HG03135 (cell line): ENCODE data around the gene COL6A1.

ENCODE experiments used
- ATAC-seq: cut with Tn5 transposase; IDR thresholded peaks from one replicate; pipeline ENCODE4 v1.9.1; 2021; ENCODE audit warnings: mild to moderate bottlenecking, moderate library complexity; ENCODE audit not compliant: unreplicated experiment

Gene COL6A1, protein sequence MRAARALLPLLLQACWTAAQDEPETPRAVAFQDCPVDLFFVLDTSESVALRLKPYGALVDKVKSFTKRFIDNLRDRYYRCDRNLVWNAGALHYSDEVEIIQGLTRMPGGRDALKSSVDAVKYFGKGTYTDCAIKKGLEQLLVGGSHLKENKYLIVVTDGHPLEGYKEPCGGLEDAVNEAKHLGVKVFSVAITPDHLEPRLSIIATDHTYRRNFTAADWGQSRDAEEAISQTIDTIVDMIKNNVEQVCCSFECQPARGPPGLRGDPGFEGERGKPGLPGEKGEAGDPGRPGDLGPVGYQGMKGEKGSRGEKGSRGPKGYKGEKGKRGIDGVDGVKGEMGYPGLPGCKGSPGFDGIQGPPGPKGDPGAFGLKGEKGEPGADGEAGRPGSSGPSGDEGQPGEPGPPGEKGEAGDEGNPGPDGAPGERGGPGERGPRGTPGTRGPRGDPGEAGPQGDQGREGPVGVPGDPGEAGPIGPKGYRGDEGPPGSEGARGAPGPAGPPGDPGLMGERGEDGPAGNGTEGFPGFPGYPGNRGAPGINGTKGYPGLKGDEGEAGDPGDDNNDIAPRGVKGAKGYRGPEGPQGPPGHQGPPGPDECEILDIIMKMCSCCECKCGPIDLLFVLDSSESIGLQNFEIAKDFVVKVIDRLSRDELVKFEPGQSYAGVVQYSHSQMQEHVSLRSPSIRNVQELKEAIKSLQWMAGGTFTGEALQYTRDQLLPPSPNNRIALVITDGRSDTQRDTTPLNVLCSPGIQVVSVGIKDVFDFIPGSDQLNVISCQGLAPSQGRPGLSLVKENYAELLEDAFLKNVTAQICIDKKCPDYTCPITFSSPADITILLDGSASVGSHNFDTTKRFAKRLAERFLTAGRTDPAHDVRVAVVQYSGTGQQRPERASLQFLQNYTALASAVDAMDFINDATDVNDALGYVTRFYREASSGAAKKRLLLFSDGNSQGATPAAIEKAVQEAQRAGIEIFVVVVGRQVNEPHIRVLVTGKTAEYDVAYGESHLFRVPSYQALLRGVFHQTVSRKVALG

DNA sequence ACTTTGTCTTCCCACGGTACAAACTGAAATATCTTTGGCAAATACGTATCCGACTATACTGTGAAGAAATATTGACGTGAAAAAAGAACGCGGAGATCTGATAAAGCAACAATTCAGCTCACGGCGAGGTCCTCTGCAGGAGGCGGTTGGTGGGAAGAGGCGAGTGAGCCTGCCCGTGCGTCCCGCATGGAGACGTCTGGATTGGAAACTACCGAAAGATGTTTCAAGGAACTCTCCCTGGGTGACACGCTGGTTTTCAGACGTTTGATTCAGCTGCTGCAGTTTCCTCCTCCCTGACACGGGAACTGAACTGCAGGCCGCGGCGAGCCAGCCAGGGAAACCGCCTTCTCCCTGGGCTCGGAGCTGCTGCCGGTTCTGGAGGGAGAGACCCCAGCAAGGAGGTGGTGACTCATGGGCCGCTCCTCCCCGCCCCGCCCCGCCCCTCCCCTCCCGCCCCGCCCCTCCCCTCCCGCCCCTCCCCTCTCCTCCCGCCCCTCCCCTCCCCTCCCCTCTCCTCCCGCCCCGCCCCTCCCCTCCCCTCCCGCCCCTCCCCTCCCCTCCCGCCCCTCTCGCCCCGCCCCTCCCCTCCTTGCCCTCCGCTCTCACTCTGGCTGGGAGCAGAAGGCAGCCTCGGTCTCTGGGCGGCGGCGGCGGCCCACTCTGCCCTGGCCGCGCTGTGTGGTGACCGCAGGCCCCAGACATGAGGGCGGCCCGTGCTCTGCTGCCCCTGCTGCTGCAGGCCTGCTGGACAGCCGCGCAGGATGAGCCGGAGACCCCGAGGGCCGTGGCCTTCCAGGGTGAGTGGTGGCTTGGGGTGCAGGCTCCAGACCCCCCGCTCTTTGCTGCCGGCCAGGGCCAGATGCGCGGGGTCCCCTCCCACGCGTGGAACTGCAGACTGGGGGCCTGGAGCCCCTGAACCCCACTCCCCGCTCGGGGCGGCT is at the start of gene COL6A1:
Gene COL6A1, plus strand, starts transcription at position 620 of the 941 bp plus-strand sequence. Its CDS starts 81 bp downstream, at position 701.
- ATAC-seq, result no peak

DNA sequence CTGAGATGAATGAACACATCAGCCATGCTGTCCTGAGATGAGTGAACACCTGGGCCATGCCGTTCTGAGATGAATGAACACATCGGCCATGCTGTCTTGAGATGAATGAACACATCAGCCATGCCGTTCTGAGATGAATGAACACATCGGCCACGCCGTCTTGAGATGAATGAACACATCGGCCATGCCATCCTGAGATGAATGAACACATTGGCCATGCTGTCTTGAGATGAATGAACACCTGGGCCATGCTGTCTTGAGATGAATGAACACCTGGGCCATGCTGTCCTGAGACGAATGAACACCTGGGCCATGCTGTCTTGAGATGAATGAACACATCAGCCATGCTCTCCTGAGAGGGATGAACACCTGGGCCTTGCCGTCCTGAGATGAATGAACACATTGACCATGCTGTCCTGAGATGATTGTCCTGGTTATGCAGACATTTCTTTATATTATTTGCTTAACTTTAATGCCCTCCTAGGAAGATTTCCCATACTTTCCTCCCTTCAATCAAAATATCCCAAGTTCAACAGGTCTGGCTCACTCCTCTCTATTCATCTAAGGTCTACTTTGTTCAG is 48.6 kb upstream of the COL6A1 start:
- no peak for ATAC-seq

DNA sequence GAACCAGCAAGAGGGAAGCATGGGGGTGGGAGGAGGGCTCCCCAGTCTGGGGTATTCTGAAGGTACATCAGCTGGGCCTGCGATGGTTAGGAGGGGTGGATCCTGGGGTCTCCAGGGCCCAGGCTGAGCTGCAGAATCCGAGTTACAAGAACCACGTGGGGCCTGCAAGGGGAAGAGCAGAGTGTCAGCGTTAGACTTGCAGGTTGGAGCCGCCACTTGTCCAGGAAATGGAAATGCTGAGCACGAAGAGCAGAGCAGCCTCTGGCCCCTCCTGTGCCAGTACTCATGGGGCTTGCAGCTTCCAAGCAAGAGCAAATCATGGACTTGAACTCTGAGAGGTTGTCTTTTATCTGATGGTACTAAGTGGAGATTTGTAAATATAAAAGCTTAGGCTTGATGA is 47.5 kb upstream of the COL6A1 start:
- no peak for ATAC-seq

DNA sequence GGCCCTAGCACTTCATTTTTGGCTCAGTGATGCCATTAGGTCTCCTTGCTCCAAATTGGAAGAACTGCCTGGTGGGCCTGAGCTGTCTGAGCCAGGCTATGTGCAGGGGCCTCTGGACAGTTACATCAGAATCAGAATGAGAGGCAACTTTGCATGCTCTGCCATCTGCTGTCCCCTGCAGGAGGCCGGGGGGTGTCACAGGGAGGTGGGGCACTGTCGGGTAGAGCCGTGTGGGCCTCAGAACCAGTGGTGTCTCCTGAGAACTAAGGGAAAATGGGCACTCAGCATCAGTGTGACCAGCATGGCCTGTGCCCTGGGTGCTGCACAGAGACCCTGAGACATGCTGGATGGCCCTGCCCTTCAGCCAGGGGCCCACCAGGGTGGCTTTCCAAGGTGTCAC is 47.0 kb upstream of the COL6A1 start:
- ATAC-seq, result no peak

DNA sequence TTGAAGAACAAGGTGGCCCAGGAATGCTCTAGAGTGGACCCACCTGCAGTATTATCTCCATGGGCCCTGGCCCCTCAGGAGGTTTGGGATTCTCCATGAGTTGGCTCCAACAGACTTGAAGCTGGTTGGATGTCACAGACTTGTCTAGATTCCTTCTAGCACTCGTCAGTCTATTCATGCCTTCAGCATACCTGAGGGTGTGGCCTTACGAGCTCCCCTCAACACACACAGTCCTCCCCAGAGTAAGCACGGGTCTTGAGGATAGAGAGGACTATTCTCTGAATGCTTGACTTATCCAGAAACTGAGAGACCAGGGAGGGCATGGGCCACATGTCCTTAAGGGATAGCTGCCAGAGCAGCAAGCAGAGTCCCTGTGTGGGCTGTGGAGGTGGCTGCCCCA is 45.9 kb upstream of the COL6A1 start:
- no peak for ATAC-seq

DNA sequence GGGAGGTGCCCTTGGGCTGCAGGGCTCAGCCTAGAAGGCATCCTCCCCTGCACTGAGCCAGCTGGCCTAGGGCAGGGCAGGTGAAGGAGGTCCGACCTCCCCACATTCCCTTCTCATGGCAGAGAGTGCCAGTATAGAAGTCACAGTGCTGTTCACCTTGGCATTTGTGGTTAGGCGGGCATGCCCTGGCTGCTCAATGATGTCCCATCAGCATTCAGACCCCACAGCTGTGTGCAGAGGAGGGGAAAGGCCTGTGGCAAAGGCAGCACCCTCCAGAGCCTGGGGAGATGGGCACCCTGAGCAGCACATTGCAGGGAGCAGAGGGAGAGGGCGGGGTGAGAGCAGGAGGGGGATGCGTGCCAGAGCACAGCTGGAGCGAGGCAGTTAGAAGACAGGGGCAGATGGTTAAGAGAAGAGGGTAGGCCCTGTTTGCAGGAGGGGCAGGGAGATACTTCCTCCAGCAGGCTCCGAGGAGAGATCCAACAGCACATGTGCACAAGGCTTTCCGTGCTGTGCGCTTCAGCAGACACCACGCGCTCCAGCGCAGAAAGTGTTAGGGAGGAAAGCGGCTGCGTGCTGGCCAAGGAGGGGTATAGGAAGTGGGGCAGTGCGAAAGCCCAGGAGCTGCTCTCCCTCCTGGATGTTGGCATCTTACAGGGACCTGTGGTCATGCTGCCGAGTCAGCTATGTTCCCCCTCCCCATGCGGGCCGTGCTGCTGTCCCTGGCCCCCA is 43.7 kb upstream of the COL6A1 start:
- no peak for ATAC-seq

DNA sequence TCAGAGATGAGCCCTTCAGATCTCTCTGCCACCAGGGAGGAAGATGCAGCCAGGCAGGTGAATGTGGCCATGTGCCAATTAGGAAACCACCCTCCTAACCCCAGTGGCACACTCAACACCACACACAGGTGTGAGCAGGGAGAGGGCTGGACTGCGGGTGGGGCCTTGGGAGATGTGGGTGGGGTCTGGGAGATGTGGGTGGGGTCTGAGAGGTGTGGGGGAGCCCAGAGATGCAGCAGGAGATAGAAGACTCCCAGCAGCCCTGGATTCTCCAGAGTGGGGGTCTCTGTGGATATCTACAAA is 43.2 kb upstream of the COL6A1 start:
- no peak for ATAC-seq

DNA sequence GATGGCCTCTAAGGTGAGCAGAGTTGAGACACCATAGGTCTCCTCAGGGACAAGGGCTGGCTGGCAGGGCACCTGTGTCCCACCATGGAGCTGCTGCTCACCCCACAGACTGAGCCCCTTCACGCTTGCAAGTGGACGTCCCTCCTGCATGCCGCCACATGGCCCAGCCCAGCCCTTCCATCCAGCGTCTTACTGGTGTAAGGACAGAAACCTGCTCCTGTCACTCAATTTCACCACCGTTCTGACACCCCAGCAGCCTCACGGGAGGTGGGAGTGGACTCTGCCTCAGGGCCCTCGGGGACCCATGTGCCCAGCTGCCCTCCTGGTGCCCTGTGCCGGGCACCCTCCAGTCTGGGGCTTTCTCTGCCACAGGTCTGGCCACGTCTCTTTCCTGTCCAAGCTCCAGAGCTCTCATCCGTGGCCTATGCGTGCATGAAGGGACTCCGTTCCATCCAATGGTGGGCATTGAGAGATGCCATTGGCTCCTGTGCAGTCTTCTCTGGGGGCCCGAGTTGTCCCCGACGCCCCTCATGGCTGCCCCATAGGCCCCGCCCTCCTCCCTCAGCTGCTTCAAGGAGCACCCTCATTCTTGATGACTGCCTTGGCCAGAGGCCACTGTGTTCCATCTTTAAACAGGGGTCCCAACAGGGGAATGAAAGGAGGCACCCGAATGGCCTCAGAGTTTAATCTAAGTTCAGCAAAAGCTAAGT is 42.6 kb upstream of the COL6A1 start:
- no peak for ATAC-seq

DNA sequence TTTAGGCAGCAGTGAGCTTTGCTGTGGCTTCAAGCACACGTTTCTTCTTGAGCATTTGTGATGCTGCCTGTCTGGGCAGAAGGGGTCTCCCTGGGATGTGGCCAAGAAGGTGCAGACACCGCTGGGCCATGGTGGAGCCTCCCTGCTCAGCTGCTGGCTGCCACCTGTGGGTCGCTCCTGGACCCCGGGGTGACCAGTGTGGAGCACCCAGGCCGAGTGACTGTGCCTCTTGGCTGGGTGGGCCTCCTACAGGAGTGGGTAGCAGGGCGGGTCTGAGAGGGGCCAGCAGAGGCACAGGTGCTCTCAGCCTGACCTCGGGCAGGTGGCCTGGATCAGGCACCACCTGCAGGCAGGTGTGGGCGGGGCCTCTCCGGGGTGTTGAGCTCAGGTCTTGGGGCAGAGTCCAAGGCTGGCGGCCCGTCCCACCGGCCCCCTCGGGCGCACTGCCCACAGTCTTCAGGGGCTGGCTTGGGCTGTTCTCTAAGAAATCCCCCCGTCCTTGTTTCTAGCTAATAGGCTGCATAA is 42.0 kb upstream of the COL6A1 start:
- no peak for ATAC-seq

DNA sequence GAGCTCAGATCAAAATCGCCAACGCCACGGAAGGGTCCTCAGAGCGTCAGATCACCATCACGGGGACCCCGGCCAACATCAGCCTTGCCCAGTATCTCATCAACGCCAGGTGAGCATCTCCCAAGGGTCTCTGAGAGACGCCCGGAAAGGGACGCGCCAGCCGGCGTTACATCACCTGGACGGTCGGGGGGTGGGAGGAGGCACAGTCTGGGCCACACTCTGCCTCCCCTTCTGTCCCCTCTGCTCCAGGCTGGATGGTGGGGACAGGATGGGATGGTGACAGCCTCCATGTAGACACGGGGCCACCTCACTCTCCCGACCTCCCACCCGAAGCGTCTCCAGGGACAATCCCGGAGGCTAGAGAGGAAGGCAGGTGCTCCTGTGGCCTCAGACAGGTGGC is 41.5 kb upstream of the COL6A1 start:
- ATAC-seq, result no peak

DNA sequence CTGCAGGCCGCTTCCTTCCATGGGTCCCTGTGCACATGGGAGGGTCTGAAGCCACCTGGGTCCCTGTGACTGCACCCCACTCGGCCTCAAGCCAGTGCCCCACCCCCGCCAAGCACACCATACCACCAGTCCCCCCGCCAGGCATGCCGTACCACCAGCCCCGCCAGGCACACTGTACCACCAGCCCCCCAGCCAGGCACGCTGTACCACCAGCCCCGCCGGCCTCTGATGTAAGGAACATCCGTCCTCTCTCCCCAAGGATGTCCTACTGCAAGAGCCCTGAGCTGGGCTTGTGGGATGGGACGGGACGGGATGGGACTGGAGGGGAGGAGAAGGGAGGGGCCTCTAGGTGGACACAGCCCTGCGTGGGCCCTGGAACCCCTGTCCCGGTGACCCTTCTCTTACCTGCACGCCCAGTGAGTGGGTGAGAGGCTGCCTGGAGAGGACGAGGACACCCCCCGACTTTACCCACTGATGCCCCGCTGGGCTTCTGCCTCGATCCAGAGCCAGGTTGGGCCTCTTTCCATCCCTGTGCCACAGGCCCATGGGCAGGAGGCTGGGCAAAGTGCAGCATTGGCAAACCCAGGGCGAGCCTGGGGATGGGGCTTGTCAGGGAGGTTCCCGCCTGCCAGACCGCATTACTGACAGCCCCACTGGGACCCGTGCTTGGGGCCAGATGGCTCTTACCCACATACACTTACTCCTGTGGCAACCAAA is 40.8 kb upstream of the COL6A1 start:
- ATAC-seq, result no peak

DNA sequence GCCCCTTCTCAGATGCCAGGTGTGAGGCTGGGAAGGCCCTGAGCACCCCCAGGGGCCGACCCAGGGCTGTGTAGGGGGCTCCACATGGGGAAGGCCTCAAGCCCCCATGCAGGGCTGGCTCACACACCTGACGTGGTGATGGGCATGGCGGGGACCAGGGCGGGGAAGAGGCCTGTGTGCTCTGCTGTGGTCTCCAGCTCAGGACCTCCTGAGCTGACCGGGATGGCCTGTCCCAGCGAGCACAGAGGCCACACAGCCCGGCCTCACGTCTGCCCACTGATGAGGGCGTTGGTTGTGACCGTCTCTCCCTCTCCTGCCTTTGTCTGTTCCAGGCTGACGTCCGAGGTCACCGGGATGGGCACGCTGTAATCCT is 40.2 kb upstream of the COL6A1 start:
- ATAC-seq, result no peak

DNA sequence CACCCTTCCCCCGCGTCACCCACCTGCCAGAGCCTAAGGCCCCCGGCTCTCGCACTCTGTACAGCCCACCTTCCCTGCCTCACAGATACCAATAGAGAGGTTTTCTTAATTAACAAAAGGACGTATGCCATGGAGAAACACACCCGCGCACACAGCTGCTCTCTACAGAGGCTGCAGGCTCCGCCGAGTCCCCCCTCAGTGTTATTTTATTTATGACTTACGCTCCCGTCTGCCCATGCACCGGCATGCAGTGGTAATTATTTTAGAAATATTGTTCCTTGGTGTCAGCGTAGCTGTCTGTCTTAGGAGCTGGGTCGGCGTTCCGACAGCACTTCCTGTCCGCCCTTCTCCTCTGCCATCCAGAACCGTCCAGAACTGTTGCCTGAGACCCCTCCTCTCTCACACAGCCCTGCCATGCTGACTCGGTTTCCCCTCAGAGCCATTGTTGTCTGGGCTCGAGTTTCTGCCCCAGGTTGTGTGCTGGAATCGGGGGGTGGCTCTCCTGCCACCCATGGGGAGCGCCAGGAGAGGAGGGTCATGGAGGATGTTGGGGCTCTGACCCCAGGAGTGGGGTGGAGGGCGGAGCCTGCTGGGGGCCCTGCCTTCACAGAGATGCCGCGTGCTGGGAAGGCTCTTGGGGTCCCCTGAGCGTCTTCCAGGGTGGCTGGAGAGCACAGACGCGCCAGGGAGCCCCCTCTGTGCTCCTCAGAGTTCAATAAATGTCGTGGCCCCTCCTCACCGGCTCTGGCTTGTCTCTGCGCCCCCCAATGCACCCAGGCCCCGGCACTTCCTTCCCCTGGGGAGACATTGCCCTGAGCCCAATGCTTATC is 39.6 kb upstream of the COL6A1 start:
- ATAC-seq, result no peak

DNA sequence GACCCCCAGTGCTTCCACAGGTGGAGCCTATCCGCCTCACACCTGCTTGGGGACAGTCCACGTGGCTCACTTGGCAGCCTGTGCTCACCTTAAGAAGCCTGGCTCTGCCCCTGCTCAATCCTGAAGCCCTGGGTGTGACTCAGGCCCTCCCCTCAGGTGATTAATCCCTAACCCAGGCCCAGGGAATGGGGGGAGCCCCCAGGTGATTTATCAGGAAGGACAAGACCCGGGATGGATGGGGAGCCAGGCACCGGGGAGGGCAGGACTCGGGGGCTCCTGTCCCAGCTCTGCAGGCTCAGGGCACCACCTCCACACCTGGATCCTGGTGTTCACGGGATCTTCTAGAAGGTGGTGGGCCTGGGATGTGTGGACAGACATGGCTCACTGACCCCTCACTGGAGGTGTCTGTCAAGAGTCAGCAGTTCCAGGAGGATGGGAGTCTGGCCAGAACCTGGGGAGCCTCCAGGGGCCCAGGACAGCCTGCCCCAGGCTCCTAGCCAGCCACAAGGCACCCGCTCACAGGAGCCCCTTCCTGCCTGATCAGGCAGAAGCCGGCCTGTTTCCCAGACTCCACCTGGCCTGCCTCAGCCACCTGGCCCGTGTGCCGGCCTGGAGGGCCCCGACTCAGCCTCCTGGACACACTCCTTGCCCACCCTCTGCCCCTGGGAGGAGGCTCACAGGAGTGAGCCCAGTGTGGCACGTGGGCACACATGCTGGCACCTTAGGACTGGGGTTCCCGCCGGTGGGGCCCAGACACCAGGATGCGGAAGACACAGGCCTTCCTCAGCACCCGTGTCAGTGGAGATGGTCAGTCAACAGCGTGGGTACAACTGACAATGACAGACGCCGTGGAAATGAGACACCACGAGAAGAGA is 38.6 kb upstream of the COL6A1 start:
- ATAC-seq, result no peak

DNA sequence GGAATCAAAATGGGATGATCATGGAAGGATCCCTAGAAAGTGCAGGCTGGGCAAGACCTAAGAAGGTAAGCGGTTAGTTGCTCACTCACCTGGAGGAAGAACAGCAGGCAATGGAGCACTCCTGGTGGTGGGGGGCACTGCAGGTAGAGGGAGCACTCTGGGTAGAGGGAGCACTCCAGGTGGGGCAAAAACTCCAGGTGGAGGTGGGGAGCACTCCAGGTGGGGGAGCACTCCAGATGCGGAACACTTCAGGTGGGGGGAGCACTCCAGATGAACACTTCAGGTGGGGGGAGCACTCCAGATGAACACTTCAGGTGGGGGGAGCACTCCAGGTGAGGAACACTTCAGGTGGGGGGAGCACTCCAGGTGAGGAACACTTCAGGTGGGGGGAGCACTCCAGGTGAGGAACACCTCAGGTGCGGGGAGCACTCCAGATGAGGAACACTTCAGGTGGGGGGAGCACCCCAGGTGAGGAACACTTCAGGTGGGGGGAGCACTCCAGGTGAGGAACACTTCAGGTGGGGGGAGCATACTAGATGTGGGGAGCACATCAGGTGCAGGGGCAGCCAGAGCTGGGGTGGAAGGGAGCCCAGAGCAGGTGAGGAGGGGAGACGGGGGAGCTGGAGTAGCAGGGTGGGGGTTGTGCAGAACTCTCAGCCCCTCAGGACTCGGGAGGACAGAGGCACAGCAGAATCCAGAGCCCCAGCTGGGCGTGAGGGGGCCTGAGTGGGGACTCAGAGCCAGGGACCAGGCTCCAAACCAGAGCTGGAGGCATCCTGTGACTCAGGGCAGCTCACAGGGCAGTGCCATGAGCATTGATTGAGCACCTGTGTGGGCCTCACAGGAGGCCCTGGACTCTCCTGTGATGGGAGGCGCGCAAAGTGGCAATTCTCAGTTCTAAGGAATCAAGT is 37.7 kb upstream of the COL6A1 start:
- ATAC-seq, result no peak
